Stimulated activated memory B cell treated with anti-CD40 and anti-IgM and Interleukin-4, amounts not matched to agents 10 μg/mL and 1 μg/mL and 100 μg/mL, for 72 hours (primary cell): ENCODE data around the gene RHBDF1.

Source experiments
- ATAC-seq: fragments of 150-1000 bp; cut with Tn5 transposase; 2 replicates; pipeline ENCODE4 v1.10.0; 2021
- H3K27ac Mint-ChIP-seq: one replicate; pipeline ENCODE4 v1.8.0; 2022; ENCODE audit warnings: mild to moderate bottlenecking, mixed read lengths
- H3K27me3 Mint-ChIP-seq: one replicate; pipeline ENCODE4 v1.8.0; 2022; ENCODE audit warnings: mixed read lengths
- H3K36me3 Mint-ChIP-seq: one replicate; pipeline ENCODE4 v1.8.0; 2022; ENCODE audit warnings: mixed read lengths
- H3K4me1 Mint-ChIP-seq: one replicate; pipeline ENCODE4 v1.8.0; 2022; ENCODE audit warnings: mixed read lengths
- H3K4me3 Mint-ChIP-seq: one replicate; pipeline ENCODE4 v1.8.0; 2022; ENCODE audit warnings: mild to moderate bottlenecking, moderate library complexity, mixed read lengths
- H3K9me3 Mint-ChIP-seq: one replicate; pipeline ENCODE4 v1.8.0; 2022; ENCODE audit warnings: mixed read lengths

The RHBDF1 gene

DNA sequence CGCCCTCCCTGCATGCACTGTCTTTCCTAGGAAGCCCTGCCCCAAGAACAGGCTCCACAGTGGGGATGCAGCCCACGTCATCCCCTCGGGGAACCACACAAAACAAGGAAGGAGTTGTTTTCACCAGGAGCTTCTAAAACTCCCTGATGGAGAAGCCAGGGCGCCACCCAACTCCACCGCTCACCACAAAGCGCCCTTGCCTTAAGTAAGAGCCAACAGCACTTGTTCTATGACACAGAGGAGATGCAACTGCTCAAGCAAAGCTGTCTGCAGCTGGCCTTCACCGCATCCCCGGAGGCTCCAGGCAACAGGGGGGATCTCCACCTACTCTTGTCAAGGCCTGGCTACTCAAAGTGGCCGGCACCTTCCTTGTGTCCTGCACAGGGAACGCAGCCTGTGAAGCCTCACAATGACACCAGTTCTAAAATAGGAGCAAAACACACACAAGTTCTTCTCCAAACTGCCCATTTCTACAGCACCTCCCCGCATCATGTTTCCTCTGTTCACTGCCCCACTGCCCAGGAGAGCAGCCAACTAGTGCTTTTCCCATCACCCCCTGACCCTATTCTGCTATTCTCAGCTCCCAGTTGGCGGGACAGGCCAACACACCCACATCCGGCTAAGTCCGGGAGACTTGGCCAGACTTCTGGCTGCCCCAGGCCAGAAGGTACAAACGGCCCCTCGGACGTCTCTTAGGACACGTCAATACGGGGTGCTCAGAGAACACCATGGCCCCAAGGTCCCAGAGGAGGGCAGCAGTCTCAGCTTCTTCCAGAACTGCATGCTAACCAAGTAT lies 29.8 kb upstream of the RHBDF1 start:
- no peak for ATAC-seq
- H3K9me3 Mint-ChIP-seq, result no peaks in the 10 kb centered on the region
- H3K4me1 Mint-ChIP-seq, result peaks cover 12% of the 10 kb centered on the region
- no peaks in the 10 kb centered on the region for H3K27me3 Mint-ChIP-seq
- no peak overlapping the region for H3K27ac Mint-ChIP-seq
- no peak overlapping the region for H3K4me3 Mint-ChIP-seq
- peaks cover 55% of the 10 kb centered on the region for H3K36me3 Mint-ChIP-seq

- no peaks in the 10 kb centered on the region for H3K27me3 Mint-ChIP-seq
- H3K27ac Mint-ChIP-seq, result no peak overlapping the region
- H3K36me3 Mint-ChIP-seq, result peaks cover 55% of the 10 kb centered on the region
- H3K4me1 Mint-ChIP-seq, result peaks cover 14% of the 10 kb centered on the region
- H3K4me3 Mint-ChIP-seq, result no peak overlapping the region
- H3K9me3 Mint-ChIP-seq, result no peaks in the 10 kb centered on the region
- ATAC-seq, result no peak
These were observed 29.2 kb upstream of the RHBDF1 start for GRCh38 chr16:101586-101985.

DNA sequence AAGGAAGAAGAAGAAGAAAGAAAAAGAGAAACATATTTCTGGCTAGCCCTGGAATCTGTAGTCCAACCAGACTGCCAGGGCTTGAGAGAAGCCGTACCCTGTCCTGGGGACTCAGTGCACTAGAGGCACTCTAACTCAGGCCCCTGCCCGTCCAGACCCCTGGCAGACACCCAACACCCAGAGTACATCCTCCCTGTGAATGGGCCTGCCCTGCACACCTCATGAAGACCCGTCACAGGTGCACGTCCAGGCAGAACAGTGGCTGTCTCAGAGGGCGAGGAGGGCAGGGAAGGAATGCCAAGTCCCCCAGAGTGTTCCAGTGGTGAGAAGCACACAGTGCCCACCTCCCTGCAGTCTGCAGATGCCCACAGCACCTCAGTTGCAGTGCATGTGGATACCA lies 28.6 kb upstream of the RHBDF1 start:
- Mint-ChIP-seq H3K27me3 (no peaks in the 10 kb centered on the region), H3K4me3 (no peak overlapping the region), H3K4me1 (peaks cover 14% of the 10 kb centered on the region), H3K36me3 (peaks cover 55% of the 10 kb centered on the region), H3K9me3 (no peaks in the 10 kb centered on the region), H3K27ac (no peak overlapping the region)
- no peak for ATAC-seq

- Mint-ChIP-seq H3K4me1 (peaks cover 14% of the 10 kb centered on the region), H3K36me3 (peaks cover 51% of the 10 kb centered on the region), H3K27ac (no peak overlapping the region), H3K27me3 (no peaks in the 10 kb centered on the region), H3K9me3 (no peaks in the 10 kb centered on the region), H3K4me3 (no peak overlapping the region)
- ATAC-seq, result no peak
These were observed 25.4 kb upstream of the RHBDF1 start for GRCh38 chr16:97822-98221.

GRCh38 chr16:96935-97381 lies 24.5 kb upstream of the RHBDF1 start:
- peaks cover 14% of the 10 kb centered on the region for H3K4me1 Mint-ChIP-seq
- no peaks in the 10 kb centered on the region for H3K27me3 Mint-ChIP-seq
- ATAC-seq, result peak; percentile 92
- no peak overlapping the region for H3K27ac Mint-ChIP-seq
- peaks cover 48% of the 10 kb centered on the region for H3K36me3 Mint-ChIP-seq
- no peaks in the 10 kb centered on the region for H3K9me3 Mint-ChIP-seq
- H3K4me3 Mint-ChIP-seq, result no peak overlapping the region

DNA sequence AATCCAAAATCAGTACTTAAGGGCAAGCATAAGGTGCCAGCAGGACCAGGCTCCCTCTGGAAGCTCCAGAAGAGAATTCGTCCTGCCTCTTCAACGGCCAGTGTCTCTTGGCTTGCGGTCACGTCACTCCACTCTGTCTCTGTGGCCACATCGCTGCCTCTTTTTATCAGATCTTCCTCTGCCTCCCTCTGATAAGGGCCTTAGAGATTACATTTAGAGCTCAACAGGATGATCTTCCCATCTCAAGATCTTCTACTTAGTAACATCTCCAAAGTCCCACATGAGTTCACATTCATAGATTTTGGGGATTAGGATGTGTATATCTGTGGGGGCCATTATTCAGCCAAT lies 22.5 kb upstream of the RHBDF1 start:
- H3K9me3 Mint-ChIP-seq, result no peaks in the 10 kb centered on the region
- no peak overlapping the region for H3K4me3 Mint-ChIP-seq
- peaks cover 39% of the 10 kb centered on the region for H3K36me3 Mint-ChIP-seq
- peaks cover 14% of the 10 kb centered on the region for H3K4me1 Mint-ChIP-seq
- no peak for ATAC-seq
- no peaks in the 10 kb centered on the region for H3K27me3 Mint-ChIP-seq
- peak overlapping the region; percentile 35 for H3K27ac Mint-ChIP-seq

DNA sequence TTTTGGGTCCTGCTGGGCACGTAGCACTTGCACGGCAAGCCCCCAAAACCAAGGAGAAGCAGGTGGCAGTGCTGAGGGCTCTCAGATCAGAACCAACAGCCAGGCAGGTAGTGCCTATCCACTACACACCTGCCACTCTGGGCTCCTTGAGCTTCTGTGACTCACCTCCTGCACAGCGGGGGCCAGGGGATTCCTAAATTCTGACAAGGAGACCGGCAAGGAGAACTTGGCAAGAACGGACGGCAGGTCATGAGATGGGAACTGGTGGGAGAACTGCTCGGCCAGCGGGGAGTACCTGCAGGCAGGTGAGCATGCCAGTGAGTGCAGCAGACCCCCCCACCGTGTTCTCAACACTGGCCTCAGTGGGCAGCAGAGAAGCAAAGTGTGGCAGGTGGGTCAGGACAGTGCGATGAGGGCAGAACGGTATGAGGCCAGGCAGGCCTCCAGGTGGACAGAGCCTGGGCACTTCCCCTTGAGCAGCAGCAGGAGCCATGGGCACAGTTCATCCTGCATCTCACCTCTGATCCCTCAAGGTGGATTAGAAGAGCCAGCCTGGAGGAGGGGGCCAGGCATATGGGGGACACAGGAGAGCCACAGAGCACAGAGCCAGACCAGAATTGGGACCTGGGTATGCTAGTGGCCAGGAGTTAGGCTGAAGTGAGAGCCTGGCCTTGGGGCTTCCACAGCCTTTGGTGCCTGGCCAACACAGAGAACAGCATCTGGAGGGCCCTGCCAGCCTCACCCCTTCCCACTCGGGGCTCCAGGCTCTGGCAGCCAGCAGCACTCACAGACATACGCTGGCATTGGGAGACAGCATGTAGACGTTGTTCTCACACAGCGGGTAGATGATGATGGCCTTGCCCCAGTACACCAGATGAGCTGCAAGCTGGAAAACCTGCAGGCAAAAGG lies 20.3 kb upstream of the RHBDF1 start:
- Mint-ChIP-seq H3K9me3 (no peaks in the 10 kb centered on the region), H3K27me3 (no peaks in the 10 kb centered on the region), H3K36me3 (peaks cover 39% of the 10 kb centered on the region), H3K27ac (no peak overlapping the region), H3K4me1 (peaks cover 11% of the 10 kb centered on the region), H3K4me3 (no peak overlapping the region)
- no peak for ATAC-seq

GRCh38 chr16:91484-91883 lies 19.1 kb upstream of the RHBDF1 start:
- ATAC-seq, result no peak
- Mint-ChIP-seq H3K9me3 (no peaks in the 10 kb centered on the region), H3K4me3 (no peak overlapping the region), H3K27ac (peak overlapping the region; percentile 35), H3K36me3 (peaks cover 44% of the 10 kb centered on the region), H3K27me3 (no peaks in the 10 kb centered on the region), H3K4me1 (no peaks in the 10 kb centered on the region)

DNA sequence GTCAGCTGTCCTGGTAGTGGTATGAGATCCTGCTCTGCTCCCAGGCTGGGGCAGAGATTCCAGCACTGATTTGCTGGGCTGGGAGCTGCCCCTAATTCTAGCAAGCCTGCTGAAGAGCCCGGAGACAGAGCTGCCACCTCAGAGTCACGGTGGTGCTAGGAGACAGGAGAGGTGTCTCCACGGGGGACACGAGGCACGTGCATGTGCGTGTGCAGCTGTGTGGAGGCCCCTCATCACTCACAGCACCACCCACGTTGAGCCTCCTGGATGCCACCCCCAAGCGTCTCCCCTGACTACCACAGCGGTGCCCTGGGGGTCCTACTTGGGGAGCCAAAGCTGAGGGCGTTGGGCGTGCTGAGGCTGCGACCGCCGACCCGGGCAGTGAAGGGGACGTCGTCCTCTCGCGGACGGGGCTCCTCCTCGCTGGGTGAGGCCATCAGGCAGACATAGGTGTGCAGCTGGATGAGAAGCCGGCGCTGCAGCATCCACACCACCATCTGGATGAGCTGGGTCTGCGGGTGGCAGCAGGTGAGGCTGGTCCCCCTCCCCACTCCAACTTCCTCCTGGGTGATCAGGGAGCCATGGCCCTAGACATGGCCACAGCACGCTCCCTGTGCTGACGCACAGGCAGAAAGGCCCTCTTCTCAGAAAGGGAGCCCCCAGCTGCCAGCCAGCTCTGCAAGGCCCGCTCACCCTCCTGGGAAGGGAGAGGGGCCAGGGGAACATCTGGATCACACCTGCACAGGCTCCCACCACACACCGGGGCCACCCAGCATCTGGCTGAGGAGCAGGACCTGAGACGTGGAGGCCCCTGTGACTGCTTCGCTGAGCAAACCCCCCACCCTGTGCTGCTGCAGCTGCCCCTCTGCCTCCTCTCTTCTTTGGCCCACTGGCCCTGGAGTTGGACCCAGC lies 17.2 kb upstream of the RHBDF1 start:
- no peak overlapping the region for H3K27ac Mint-ChIP-seq
- no peak overlapping the region for H3K4me3 Mint-ChIP-seq
- no peaks in the 10 kb centered on the region for H3K27me3 Mint-ChIP-seq
- peaks cover 53% of the 10 kb centered on the region for H3K36me3 Mint-ChIP-seq
- H3K9me3 Mint-ChIP-seq, result no peaks in the 10 kb centered on the region
- ATAC-seq, result no peak
- peaks cover 16% of the 10 kb centered on the region for H3K4me1 Mint-ChIP-seq

- no peaks in the 10 kb centered on the region for H3K9me3 Mint-ChIP-seq
- H3K27ac Mint-ChIP-seq, result no peak overlapping the region
- H3K36me3 Mint-ChIP-seq, result peaks cover 57% of the 10 kb centered on the region
- H3K4me1 Mint-ChIP-seq, result peaks cover 26% of the 10 kb centered on the region
- no peak for ATAC-seq
- no peaks in the 10 kb centered on the region for H3K27me3 Mint-ChIP-seq
- H3K4me3 Mint-ChIP-seq, result no peak overlapping the region
These were observed 16.2 kb upstream of the RHBDF1 start for GRCh38 chr16:88613-89012.

GRCh38 chr16:86483-86952 lies 14.1 kb upstream of the RHBDF1 start:
- no peak for ATAC-seq
- no peak overlapping the region for H3K4me3 Mint-ChIP-seq
- no peaks in the 10 kb centered on the region for H3K9me3 Mint-ChIP-seq
- H3K27me3 Mint-ChIP-seq, result no peaks in the 10 kb centered on the region
- H3K27ac Mint-ChIP-seq, result peak overlapping the region; percentile 86
- H3K36me3 Mint-ChIP-seq, result peaks cover 63% of the 10 kb centered on the region
- peaks cover 41% of the 10 kb centered on the region for H3K4me1 Mint-ChIP-seq

- Mint-ChIP-seq H3K4me3 (no peak overlapping the region), H3K36me3 (peaks cover 63% of the 10 kb centered on the region), H3K27me3 (no peaks in the 10 kb centered on the region), H3K9me3 (no peaks in the 10 kb centered on the region), H3K27ac (peak overlapping the region; percentile 86), H3K4me1 (peaks cover 44% of the 10 kb centered on the region)
- no peak for ATAC-seq
These were observed 13.4 kb upstream of the RHBDF1 start for GRCh38 chr16:85865-86264.

DNA sequence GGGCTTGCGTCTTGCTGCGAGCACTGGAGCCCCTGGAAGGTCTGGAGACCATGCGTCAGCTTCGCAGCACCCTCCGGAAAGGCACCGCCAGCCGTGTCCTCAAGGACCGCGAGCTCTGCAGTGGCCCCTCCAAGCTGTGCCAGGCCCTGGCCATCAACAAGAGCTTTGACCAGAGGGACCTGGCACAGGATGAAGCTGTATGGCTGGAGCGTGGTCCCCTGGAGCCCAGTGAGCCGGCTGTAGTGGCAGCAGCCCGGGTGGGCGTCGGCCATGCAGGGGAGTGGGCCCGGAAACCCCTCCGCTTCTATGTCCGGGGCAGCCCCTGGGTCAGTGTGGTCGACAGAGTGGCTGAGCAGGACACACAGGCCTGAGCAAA lies 13.0 kb upstream of the RHBDF1 start:
- peak overlapping the region; percentile 86 for H3K27ac Mint-ChIP-seq
- H3K4me1 Mint-ChIP-seq, result peaks cover 49% of the 10 kb centered on the region
- H3K36me3 Mint-ChIP-seq, result peaks cover 61% of the 10 kb centered on the region
- no peaks in the 10 kb centered on the region for H3K27me3 Mint-ChIP-seq
- no peak for ATAC-seq
- H3K9me3 Mint-ChIP-seq, result no peaks in the 10 kb centered on the region
- H3K4me3 Mint-ChIP-seq, result no peak overlapping the region

- peaks cover 51% of the 10 kb centered on the region for H3K4me1 Mint-ChIP-seq
- peak; percentile 90 for ATAC-seq
- peak overlapping the region; percentile 47 for H3K4me3 Mint-ChIP-seq
- H3K27me3 Mint-ChIP-seq, result no peaks in the 10 kb centered on the region
- peak overlapping the region; percentile 86 for H3K27ac Mint-ChIP-seq
- no peaks in the 10 kb centered on the region for H3K9me3 Mint-ChIP-seq
- peaks cover 56% of the 10 kb centered on the region for H3K36me3 Mint-ChIP-seq
These were observed 12.4 kb upstream of the RHBDF1 start for GRCh38 chr16:84718-85406.
